ENCODE data around the gene BRICD5. TPM values are rescaled to one million over a fixed set of nuclear protein-coding genes. Genes with fewer than 3 reads are reported as not detected.

Gene BRICD5
- total RNA-seq, result 10 to 100 TPM; 11.9 to 12.7 TPM

GRCh38 chr16:2210386-2211365, at the start of gene BRICD5:
Gene BRICD5 (minus strand): TSS chr16:2210863. CDS start chr16:2210833, 30 bp downstream.

DNA sequence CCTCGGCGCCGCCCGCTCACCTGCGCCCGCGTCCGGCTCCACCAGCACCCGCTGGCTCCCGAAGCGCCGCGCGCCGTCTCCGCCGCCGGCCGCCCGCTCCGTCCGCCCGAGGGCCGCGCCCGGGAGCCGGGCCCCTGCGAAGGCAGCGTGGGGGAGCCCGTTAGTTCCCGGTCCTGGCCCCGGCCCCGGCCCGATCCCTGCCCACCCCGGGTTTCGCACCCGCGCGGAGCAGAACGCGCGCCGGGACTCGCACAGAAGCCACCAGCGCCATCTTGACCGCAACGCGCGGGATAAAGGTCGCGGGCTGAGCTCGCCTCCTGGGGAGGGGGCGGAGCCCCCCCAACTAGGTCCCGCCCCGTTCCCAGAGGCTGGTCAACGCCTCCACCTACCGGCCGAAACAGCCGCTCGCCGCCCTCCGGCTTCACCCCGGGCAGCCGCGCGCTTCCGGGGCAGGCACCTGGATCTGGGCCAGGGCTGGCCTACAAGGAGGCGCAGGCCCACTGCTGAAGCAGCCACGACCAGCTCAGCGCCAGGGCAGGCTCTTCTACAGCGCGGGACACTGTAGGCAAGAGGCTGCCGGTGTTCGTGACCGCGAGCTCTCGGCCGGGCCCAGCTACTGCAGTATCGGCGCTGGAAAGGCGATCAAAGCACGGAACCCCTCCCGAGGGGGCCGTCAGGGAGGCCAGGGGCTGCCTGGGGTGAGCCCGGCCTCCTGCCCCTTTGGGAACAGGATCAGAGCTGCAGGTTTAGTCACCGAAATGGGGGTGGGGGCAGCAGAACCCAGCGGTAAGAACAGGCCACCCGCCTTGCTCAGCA, 40.8 kb upstream of the BRICD5 start, which contains the start of gene ECI1:
Gene ECI1 (minus strand): TSS at position 292 of the 816 bp plus-strand sequence. CDS start 21 bp downstream, at position 271.

DNA sequence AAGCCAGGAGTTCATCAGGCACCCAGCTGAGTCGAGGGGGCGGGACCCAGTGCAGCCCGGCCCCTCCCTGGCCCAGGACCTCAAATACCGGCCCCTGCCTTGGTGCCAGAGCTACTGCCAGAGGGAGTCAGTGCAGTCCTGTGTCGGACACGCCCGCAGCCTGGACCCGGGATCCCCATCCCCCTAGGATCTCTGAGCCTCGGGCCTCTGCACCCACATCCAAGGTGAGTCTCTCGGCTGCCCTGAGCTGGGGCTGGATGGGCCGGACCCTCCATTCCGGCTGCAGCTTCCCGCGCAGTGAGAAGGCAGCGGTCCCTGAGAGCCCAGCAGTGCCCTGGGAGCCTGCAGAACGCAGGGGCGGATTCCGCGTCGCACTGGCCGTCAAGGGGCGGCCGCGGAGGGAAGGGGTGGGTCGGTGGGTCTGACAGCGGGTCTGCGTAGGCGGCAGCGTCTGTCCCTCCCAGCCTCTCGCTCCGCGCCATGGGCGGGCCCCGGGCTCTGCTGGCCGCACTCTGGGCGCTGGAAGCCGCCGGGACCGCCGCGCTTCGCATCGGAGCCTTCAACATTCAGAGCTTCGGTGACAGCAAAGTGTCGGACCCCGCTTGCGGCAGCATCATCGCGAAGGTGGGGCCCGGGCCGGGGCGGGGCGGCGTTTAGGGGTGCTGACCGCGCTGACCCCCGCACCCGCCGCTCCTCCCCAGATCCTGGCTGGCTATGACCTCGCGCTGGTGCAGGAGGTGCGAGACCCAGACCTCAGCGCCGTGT, 25.9 kb upstream of the BRICD5 start, which contains the start of gene DNASE1L2:
Gene DNASE1L2 (plus strand): TSS at position 108 of the 765 bp plus-strand sequence. CDS start 373 bp downstream, at position 481.

DNA sequence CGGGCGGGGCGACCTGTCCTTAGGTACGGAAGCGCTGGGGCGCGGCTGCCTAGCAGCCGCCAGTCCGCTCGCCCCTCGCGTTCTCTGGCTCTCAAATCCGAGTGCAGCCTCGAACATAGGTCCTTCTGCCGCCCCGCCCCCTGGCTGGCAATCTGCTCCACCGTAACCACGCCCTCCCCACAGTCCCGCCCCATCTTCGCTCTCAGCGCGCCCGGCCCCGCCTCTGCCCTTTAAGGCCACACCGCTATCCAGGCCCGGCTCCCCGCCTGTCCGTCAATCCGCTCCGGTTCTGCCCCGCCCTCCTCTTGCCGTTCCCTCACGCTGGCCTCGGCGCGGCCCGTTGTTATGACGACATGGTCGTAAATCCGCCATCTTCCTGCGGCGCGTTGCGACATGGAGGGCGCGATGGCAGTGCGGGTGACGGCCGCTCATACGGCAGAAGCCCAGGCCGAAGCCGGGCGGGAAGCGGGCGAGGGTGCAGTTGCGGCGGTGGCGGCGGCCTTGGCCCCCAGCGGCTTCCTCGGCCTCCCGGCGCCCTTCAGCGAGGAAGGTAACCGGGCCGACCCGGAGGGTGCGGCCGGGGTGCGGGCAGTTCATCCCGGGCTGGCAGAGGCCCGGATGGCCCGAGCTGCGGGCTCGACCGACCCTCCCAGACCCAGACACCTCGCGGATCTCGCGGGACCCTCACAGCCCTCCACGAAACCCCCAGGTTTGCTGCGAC, 12.7 kb upstream of the BRICD5 start, which contains the start of gene E4F1:
Gene E4F1 (plus strand): TSS at position 371 of the 721 bp plus-strand sequence. CDS start 23 bp downstream, at position 394.

DNA sequence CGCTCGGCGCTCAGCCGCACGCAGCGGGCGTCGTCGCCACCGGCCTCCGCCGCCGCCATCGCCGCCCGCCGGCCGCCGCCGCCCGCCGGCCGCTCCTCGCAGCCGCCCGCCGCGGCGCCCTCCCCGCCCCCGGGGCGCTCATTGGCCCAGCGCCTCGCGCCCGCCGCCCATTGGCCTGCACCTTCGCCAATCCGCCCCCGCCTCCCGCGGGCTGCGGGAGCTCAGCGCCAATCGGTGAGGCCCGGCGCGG, 4.0 kb upstream of the BRICD5 start, which contains the start of gene PGP:
Gene PGP (minus strand): TSS at position 122 of the 250 bp plus-strand sequence. CDS start 63 bp downstream, at position 59.

DNA sequence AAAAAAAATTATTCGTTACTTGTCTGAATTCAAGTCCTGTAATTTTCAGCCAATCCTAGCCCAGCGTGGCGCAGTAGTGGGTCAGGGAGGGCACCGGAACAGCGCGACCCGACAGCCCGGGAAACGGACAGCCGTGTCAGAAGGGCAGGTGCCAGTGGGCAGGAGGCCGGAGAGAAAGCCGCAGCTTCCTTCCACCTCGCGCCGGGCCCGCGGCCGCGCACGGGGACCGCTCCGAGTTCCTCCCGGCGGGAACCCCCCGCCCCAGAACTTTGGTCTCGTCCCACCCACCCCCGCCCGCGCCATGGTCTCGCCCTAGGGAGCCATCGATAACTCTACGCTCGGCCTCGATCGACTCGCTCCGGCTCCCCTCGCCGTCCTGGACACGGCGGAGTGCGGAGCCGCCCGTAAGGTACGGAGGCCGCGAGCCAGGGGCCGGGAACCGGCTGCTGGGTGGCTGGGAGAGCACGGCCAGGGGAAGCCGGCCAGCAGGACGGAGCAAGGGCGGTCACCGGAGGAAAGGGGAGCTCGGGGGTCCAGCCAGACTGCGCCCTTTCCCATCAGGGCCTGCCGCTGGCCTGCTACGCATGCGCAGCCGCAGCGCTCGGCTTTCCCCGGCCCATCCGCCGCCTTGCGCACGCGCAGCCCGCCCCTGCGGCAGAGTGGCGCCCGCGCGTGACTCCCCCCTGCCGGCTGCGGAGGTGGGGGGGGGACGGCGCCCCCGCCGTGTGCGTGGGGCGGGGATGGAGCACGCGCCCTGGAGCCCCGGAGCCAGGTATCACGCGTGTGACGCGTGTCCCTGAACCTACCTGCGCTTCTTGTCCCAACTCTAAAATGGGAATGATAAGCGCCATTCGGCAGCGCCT, 5.3 kb downstream of the BRICD5 start, which contains the start of gene MLST8:
Gene MLST8 (plus strand): TSS at position 351 of the 863 bp plus-strand sequence. CDS start 632 bp downstream, outside the sequence.

GRCh38 chr16:2196162-2196980, 14.3 kb downstream of the BRICD5 start, which contains the start of gene CASKIN1:
Gene CASKIN1 (minus strand): TSS chr16:2196605. CDS start chr16:2196432, 173 bp downstream.

Other genes with a start within 250 kb of the BRICD5 start
- gene RPS2, start 246.0 kb downstream of the BRICD5 start, total RNA-seq, result 1,000 to 10,000 TPM; 3,275 to 3,410 TPM
- gene RNF151, start 244.0 kb downstream of the BRICD5 start, total RNA-seq, result not detected
- gene TBL3, start 238.8 kb downstream of the BRICD5 start, total RNA-seq, result 10 to 100 TPM; 24.4 to 27.4 TPM
- gene NOXO1, start 229.4 kb downstream of the BRICD5 start, total RNA-seq, result under 1 TPM; 0.40 to 0.77 TPM
- 10 to 100 TPM; 26.6 to 27.3 TPM for gene GFER, start 226.7 kb downstream of the BRICD5 start, total RNA-seq
- 1 to 10 TPM; 2.2 to 2.8 TPM for gene SYNGR3, start 220.9 kb downstream of the BRICD5 start, total RNA-seq
- gene ZNF598, start 201.0 kb downstream of the BRICD5 start, total RNA-seq, result 10 to 100 TPM; 51.5 to 52.2 TPM
- under 1 TPM; 0.24 to 0.48 TPM for gene NPW, start 191.1 kb downstream of the BRICD5 start, total RNA-seq
- 1 to 10 TPM; 2.8 to 3.2 TPM for gene NHERF2, start 184.0 kb downstream of the BRICD5 start, total RNA-seq
- gene NTHL1, start 163.0 kb downstream of the BRICD5 start, total RNA-seq, result 10 to 100 TPM; 21.4 to 21.8 TPM
- gene TSC2, start 162.9 kb downstream of the BRICD5 start, total RNA-seq, result 100 to 1,000 TPM; 106 to 109 TPM
- gene PKD1, start 75.0 kb downstream of the BRICD5 start, total RNA-seq, result 10 to 100 TPM; 66.5 to 78.0 TPM
- gene RAB26, start 62.2 kb downstream of the BRICD5 start, total RNA-seq, result under 1 TPM in 1 of 2 experiments, not detected in 1; 0.15 TPM
- gene TRAF7, start 55.1 kb downstream of the BRICD5 start, total RNA-seq, result 10 to 100 TPM; 57.4 to 58.9 TPM
- under 1 TPM; 0.28 to 0.39 TPM for gene CASKIN1, start 14.3 kb downstream of the BRICD5 start, total RNA-seq
- 10 to 100 TPM; 30.6 to 34.2 TPM for gene MLST8, start 5.4 kb downstream of the BRICD5 start, total RNA-seq
- gene PGP, start 4.0 kb upstream of the BRICD5 start, total RNA-seq, result 10 to 100 TPM; 17.4 to 17.5 TPM
- 10 to 100 TPM; 30.1 to 31.5 TPM for gene E4F1, start 12.7 kb upstream of the BRICD5 start, total RNA-seq
- 1 to 10 TPM; 2.6 to 2.8 TPM for gene DNASE1L2, start 25.6 kb upstream of the BRICD5 start, total RNA-seq
- gene ECI1, start 40.7 kb upstream of the BRICD5 start, total RNA-seq, result 10 to 100 TPM; 30.7 to 35.4 TPM
- 100 to 1,000 TPM; 185 to 190 TPM for gene RNPS1, start 57.3 kb upstream of the BRICD5 start, total RNA-seq
- 1 to 10 TPM; 3.8 TPM for gene ABCA3, start 129.9 kb upstream of the BRICD5 start, total RNA-seq
- 10 to 100 TPM; 59.3 to 61.7 TPM for gene CCNF, start 218.6 kb upstream of the BRICD5 start, total RNA-seq
- gene TEDC2, start 249.2 kb upstream of the BRICD5 start, total RNA-seq, result 1 to 10 TPM; 8.3 to 8.8 TPM

Data from activated naive CD4-positive, alpha-beta T cell treated with anti-CD3 and anti-CD28 coated beads, Interleukin-2, amount 10 ng/mL, durations not matched to agents 5 hours and 36 hours (primary cell).